Sciatic nerve (tissue), 2 donors: Measurements from ENCODE around the gene GRID1. TPM values are rescaled to one million over a fixed set of nuclear protein-coding genes. Genes with fewer than 3 reads are reported as not detected.

Source experiments
- ATAC-seq: fragments of 200-7000 bp; cut with Tn5 transposase; one replicate; pipeline ENCODE4 v1.9.1; 2020; ENCODE audit warnings: mild to moderate bottlenecking, moderate library complexity
- DNase-seq: peaks from one replicate; pipeline ENCODE4 v3.0.0-alpha.2; 2020; ENCODE audit warnings: low spot score
- intact Hi-C: fragments of 100-400 bp; cut with DNase I; formaldehyde crosslinking; loops from one replicate; pipeline ENCODE4 v1.14.2; 2022
- total RNA-seq: library from RNA; stranded (reverse); fragmentation: NEBNext Ultra II Directional; extraction: Animal tissue kit (Norgen Biotek cat#: 25700); gene quantifications from one replicate; pipeline ENCODE4 v1.2.1, GENCODE V29; 2021
- donor health status: DM: no; HTN: no; CAD: no.
- donor health status: DM: no; HTN: no; CAD: no.

Gene GRID1
- total RNA-seq, 1 donor from 2014 or later = 15.4 TPM

- ATAC-seq (no peak), DNase-seq (no peak)
- intact Hi-C loops = no loop called here
Measured at GRCh38 chr10:86200867-86201266, 165.7 kb downstream of the GRID1 start.

- ATAC-seq (no peak), DNase-seq (no peak)
- intact Hi-C loops = no loop called here
Measured at GRCh38 chr10:86200269-86200668, 166.3 kb downstream of the GRID1 start.

GRCh38 chr10:86199041-86199440 lies 167.6 kb downstream of the GRID1 start:
- intact Hi-C loops = loop anchor here (5.0 kb wide), 1 partner anchor 683 kb away; no protein-coding TSS in a partner anchor
- ATAC-seq (no peak), DNase-seq (no peak)

DNA sequence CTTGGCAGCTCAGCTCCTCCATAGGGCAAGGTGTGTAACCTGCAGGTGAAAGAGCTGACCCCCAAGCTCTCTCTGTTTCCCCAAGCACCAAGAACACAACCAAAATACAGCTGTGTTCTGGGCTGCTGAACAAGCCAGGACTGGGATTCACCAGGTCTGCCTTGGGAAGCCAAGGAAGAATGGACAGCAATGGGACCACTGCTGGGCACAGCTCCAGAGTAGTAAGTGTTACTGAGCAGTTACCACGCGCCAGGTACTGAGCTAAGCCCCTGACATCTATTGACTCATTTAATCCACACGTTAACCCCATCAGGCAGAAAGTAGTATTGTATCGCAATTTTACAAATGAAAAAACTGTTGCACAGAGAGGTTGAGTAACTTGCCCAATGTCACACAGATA lies 168.3 kb downstream of the GRID1 start:
- ATAC-seq (no peak), DNase-seq (peak; percentile 19)
- intact Hi-C loops = loop anchor here (5.0 kb wide), 1 partner anchor 684 kb away; no protein-coding TSS in a partner anchor

DNA sequence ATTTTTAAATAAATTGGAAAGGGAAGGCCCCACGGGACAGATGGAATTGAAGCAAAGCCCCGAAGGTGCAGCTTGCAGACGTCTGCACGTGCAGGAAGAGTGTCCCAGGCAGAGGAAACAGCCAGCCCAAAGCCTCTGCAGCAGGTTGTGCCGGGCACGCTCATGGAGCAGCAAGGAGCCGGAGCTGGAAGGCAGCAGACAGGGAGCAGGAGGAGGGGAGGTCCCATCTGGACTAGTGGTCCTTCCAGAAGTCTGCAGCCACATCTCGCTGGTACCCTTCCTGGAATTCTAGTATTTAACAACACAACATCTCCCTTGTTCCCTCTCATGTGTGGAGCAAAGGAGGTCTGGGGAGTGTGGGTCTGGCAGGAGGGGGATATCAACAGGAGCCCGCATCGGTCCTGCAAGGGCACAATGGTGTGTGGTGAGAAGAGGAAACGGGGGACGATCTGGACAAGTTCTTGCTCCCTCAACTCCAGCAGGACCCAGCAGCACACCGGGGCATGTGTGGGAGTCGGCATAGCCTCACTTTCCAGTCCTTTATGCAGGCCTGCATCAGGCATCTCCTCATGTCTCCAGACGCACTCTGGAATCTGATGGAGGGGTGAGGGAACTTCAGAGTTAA lies 169.3 kb downstream of the GRID1 start:
- intact Hi-C loops = loop anchor here (5.0 kb wide), 1 partner anchor 685 kb away; no protein-coding TSS in a partner anchor
- peak; percentile 33 for DNase-seq
- ATAC-seq = no peak

- ATAC-seq (no peak), DNase-seq (peak; percentile 35)
- intact Hi-C loops = loop anchor here (5.0 kb wide), 1 partner anchor 687 kb away; no protein-coding TSS in a partner anchor
Measured at GRCh38 chr10:86195521-86196157, 171.0 kb downstream of the GRID1 start.

GRCh38 chr10:86194684-86195083 lies 171.9 kb downstream of the GRID1 start:
- intact Hi-C loops = loop anchor here (5.0 kb wide), 1 partner anchor 688 kb away; no protein-coding TSS in a partner anchor
- ATAC-seq (no peak), DNase-seq (peak; percentile 23)

DNA sequence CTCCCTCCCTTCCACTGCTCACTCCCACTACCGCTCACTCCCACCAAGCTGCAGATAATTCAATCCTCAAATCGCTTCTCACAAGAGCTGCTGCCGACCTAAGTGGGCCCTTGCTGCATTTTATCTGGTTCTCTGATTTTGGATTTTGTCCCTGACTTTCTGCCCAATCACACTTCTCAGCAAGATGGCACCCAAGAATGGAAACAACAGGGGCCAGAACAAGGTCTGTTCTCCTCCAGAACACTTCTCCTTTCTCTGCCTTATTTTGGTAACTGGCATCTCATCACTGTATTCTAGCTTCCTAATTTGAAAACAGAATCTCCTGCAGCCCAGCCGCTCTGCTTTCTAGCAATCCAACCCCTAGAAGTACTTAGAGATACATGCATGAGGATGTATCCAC lies 172.8 kb downstream of the GRID1 start:
- ATAC-seq (no peak), DNase-seq (peak; percentile 7)
- intact Hi-C loops = no loop called here

DNA sequence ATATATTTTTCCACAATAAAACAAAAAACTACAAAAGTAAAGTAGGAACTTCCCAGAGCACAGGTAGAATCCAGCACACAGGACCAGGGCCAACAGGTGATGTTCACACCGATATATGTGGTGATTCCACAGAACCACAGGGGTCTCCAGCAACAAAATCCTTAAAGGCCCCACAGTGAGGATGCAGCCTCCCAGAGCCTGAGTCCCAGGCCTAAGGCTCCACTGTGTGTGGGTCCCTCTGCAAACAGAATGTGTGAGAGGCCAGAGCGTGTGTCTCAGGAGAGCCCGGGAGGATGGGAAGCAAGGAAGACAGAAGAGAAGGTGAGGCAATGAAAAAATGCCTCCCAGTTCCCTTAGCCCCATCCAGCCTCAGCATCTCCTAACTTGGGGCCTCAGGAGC lies 173.9 kb downstream of the GRID1 start:
- DNase-seq = peak; percentile 9
- ATAC-seq = no peak
- intact Hi-C loops = no loop called here

DNA sequence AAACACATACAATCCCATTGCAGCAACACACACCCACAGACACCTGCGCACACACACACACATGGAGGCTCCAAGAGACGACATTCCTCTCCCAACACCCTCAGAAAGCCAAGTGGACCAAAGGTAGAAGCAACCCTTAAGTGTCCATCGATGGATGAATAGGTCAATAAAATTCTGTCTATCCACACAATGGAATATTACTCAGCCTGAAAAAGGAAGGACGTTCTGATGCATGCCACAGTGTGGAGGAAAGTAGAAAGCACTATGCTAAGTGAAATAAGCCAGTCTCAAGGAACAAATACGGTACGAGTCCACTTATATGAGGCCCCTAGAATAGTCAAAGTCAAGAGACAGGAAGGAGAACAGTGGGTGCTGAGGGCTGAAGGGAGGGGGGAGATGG lies 174.4 kb downstream of the GRID1 start:
- no peak for ATAC-seq
- intact Hi-C loops = no loop called here

GRCh38 chr10:86191686-86192085 lies 174.9 kb downstream of the GRID1 start:
- no peak for ATAC-seq
- peak; percentile 17 for DNase-seq
- intact Hi-C loops = no loop called here

More for the DNA sequence above, 174.4 kb downstream of the GRID1 start:
- peak; percentile 5 for DNase-seq

DNA sequence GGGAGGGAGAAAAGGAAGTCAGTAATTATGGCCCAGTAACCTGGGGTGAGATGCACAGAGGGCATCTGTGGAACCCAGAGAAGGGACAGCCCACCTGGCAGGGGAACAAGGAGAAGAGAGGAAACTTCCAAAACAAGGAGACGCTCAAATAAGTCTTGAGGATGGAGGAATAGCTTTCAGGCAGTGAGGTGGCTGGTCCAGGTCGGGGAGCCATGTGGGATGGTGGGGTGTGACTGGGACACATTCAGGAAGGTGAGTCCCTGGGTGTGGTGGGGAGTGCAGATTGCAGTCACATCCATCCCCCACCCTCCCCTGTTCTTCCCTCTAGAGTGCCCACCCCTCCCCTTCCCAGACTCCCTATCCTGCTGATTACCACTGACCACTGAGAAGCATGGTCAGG lies 175.4 kb downstream of the GRID1 start:
- DNase-seq = peak; percentile 25
- no peak for ATAC-seq
- intact Hi-C loops = no loop called here

DNA sequence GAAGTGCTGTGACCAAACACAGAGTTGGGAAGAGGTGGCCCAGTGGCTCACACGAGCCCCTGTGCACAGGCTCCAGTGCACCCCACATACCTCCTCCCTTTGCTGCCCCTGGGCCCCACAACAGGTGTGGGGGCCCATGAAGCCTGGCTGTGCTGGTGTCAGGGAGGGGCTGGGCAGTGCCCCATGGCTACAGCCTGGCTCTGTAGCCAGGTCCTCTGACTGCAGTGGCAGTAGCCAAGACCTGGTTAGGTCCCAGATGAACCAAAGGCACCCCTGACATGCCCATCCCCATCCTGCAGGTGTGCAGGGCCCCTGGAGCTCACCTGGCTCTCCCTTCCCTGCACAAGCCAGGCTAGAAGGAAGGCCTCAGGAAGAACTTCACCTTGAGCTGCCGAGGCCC lies 176.3 kb downstream of the GRID1 start:
- peak; percentile 43 for DNase-seq
- ATAC-seq = no peak

DNA sequence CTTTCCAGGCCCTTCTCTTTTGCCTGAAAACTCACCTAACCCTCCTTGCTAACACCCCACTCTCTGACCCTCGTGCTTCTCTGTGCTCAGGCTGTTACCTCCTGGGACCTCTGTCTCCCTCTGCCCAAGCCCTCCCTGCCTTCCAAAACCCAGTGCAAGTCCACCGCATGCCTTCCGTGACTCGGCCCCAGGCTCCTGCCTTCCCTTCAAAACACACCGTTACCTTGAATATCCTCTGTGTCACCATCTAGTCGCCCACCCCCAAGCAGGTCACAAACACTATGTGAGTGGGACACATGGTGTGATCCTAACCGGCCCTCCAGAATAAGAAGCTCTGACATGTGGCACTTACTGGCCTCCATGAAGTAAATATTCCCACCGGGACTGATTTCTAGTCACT lies 176.7 kb downstream of the GRID1 start:
- intact Hi-C loops = no loop called here
- DNase-seq = peak; percentile 30

More for the DNA sequence above, 176.3 kb downstream of the GRID1 start:
- intact Hi-C loops = no loop called here

DNA sequence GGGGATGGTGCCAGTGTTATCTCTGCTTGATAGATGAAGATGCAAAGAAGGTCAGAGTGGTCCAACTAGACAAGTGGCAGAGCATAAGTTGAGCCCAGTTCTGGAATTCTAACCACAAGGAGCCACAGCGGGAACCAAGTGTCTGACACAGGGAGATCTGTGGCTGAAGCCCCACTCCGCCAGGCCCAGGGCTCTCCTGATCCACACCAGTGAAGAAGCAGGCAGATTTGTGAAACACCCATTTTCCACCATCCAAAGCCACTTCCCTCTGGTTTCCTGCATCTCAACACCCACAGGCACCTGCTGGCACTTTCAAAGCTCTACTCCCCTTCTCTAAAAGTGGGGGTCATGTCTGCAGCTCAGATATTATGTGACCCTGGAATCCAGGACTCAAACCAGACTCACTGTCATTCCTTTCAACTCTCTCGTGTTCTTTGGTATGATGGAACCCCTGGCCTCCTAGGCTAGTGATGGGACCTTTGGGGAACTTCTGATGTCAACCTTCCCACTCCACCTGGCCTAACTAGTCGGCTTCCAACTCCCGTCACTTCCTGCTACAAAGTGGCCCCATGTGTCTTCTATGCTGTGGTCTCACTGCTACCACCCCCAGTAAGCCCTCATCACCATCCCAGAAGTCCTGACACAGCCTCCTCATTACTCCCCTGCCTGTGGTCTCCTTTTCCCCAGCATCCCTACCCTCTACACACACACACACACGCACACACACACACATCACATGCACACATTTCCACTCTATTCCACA lies 177.6 kb downstream of the GRID1 start:
- DNase-seq = peak; percentile 18
- intact Hi-C loops = no loop called here
- no peak for ATAC-seq

More for the DNA sequence above, 176.7 kb downstream of the GRID1 start:
- no peak for ATAC-seq

GRCh38 chr10:86188326-86188725 lies 178.3 kb downstream of the GRID1 start:
- intact Hi-C loops = no loop called here
- peak; percentile 25 for DNase-seq
- ATAC-seq = no peak

DNA sequence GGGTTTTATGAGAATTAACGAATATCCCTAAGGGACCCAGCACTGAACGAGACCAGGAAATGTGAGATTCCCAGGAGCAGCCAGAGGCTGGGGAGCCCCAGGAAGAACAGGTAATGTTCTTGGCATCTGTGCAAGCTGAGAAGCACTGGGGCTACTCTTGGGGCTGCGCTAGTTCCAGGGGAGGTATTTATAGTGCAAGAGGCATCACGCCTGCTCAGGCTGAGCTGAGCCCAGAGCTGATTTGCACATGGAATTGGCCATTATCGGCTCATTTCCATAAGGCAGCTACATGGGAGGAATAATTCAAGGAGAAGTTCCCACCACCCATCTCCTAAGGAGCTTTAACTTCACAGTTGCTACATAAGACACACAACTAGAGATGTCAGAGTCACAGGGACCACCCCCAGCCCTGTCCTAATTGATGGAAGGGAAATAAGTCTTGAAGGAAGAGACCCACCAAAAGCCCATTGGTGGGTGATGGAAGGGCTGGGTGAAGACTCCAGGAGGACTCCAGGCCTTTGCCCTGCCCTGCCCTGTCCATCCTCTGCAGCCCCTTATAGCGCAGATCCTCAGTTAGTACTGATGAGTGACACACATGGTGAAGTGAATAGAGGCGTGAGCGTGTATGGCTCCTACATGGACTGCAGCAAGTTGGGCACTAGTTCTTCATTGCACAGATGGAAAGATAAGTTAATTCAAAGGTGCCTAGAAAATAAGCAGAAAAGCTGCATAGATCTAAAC lies 178.9 kb downstream of the GRID1 start:
- peak; percentile 13 for DNase-seq
- intact Hi-C loops = no loop called here
- no peak for ATAC-seq

DNA sequence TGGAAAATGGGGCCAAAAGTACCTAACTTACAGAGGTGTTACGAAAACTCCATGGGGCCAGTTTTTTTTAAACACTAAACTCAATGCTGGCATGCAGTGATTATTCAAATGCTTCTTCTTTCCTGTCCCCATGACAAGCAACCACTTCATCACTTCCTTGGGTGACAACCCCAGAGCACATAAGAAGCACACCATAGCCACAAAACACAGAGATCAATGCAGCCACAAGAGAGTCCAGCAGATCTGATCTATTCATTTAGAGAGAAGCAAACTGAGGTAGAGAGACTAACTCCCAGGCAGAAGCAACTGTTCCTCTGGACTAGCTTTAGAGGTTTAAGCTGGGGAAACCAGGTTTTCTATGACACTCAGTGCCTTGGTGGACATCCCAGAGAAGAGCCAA lies 180.0 kb downstream of the GRID1 start:
- DNase-seq = no peak
- ATAC-seq = no peak
- intact Hi-C loops = no loop called here

DNA sequence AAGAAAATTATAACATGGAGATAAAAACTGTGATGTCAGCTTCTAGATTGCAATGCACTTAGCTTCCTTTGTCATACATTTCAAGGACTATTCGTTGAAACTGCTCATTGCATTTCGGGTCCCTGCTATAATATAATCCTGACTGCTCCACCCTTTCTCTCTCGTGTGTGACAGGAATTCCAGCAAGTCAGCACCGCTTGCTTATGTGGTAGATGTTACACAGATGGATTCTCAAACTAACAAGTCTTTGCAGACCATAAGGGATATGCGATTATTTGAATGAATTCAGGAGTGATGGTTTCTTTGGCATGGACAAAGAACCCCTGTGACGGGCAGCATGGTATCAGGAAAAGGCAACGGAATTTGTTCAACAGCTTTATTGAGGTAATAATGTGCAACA lies 184.0 kb downstream of the GRID1 start:
- intact Hi-C loops = no loop called here
- ATAC-seq = no peak
- no peak for DNase-seq
